Adrenal gland (tissue), 12 donors: ENCODE measurements around the gene NUFIP1. TPM values are rescaled to one million over a fixed set of nuclear protein-coding genes. Genes with fewer than 3 reads are reported as not detected.

Source experiments
- DNase-seq, 7 donors: peaks; one replicate each; pipeline ENCODE4 v3.0.0-alpha.2; 2019 to 2020
- H3K27ac ChIP-seq, 5 donors: fragments of 200-600 bp; sonication (generic) in 4 of 5; 1 replicate in 3 of 5; 2 replicates in 2 of 5; pipeline versions ENCODE4 v1.5.1 to v1.8.0; 2016 to 2020; ENCODE audit warnings: mild to moderate bottlenecking in 1 of 5
- H3K27me3 ChIP-seq: fragments of 200-600 bp; 2 replicates; pipeline ENCODE4 v1.8.0; 2021
- H3K36me3 ChIP-seq, 2 donors: fragments of 200-600 bp; replicated peaks in 1 of 2; 1 replicate in 1 of 2; 2 replicates in 1 of 2; pipeline versions ENCODE4 v1.5.1 to v1.8.0; 2018 to 2022
- H3K4me1 ChIP-seq, 2 donors: fragments of 200-600 bp; replicated peaks in 1 of 2; 1 replicate in 1 of 2; 2 replicates in 1 of 2; pipeline versions ENCODE4 v1.5.1 to v1.8.0; 2018 to 2021
- H3K4me3 ChIP-seq, 4 donors: fragments of 200-600 bp; sonication (generic) in 3 of 4; one replicate each; pipeline ENCODE4 v1.5.1; 2016 to 2018
- H3K9me3 ChIP-seq, 3 donors: fragments of 200-600 bp; sonication (generic) in 1 of 3; replicated peaks in 1 of 3; 1 replicate in 2 of 3; 2 replicates in 1 of 3; pipeline versions ENCODE4 v1.5.1 to v1.8.0; 2016 to 2021
- CTCF ChIP-seq, 6 experiments: fragments of 450-650 bp in 4 of 6; fragments of 200-600 bp in 2 of 6; sonication (generic) in 1 of 6; IDR thresholded peaks; 1 replicate in 5 of 6; 2 replicates in 1 of 6; pipeline versions ENCODE4 v1.5.1 to v1.8.0; 2016 to 2021; ENCODE audit warnings: antibody characterized with exemption in 6 of 6, mild to moderate bottlenecking in 2 of 6, moderate library complexity in 1 of 6
- POLR2A ChIP-seq, 2 donors: fragments of 450-650 bp; IDR thresholded peaks; one replicate each; pipeline ENCODE4 v1.6.1; 2017; ENCODE audit warnings: antibody characterized with exemption in 2 of 2, mild to moderate bottlenecking in 2 of 2, moderate library complexity in 1 of 2
- WGBS, 4 donors: extraction: QIAGEN DNeasy Blood & Tissue Kit in 2 of 4; methylation state at CpG; one replicate each; pipeline versions ENCODE4 v1.1.5 to v1.1.7; 2013 to 2017; 5-methylcytosine and 5-hydroxymethylcytosine counted together
- intact Hi-C, 2 donors: fragments of 100-400 bp; cut with DNase I; formaldehyde crosslinking; loops; one replicate each; pipeline versions ENCODE4 v1.14.1 to v1.15.0; 2022 to 2023
- polyA plus RNA-seq, 3 donors: library from polyadenylated mRNA; stranded (reverse); fragments of 200-250 nt in 2 of 3; fragments of 350-450 nt in 1 of 3; fragmentation: Illumina TruSeq in 1 of 3; extraction: RNeasy Lipid Tissue Mini Kit (QIAGEN cat#74804) in 1 of 3; gene quantifications; one replicate each; pipeline ENCODE4 v1.2.3, GENCODE V29; 2013 to 2014
- total RNA-seq, 9 donors: library from RNA; depleted of rRNA in 4 of 9; stranded (reverse); fragments of >200 nt in 4 of 9; fragments of 120-200 nt in 1 of 9; fragmentation: NEBNext Ultra II Directional in 1 of 9; extraction: Animal tissue kit (Norgen Biotek cat#: 25700) in 1 of 9; gene quantifications; one replicate each; pipeline versions ENCODE4 v1.1.0 to v1.2.4, GENCODE V29; 2013 to 2023
- donor health status: healthy with polysubstance abuse.
- donor health status: Bipolar disorder and iron deficiency.
- donor health status: DM: yes; HTN: yes; CAD: no.
- donor health status: DM: no; HTN: no; CAD: no.
- donor health status: DM: no; HTN: no; CAD: no.
- donor health status: DM: yes; HTN: yes; CAD: no.

NUFIP1 gene
- total and polyA plus RNA-seq, 12 donors = 0.79 to 9.3 (median 4.1) TPM

- Histone ChIP-seq H3K9me3 (no peaks in the 10 kb centered on the region), H3K4me3 (no peak overlapping the region), H3K27ac (no peak overlapping the region), H3K27me3 (no peaks in the 10 kb centered on the region), H3K4me1 (peaks cover 12 to 26% of the 10 kb centered on the region in 2 donors), H3K36me3 (no peaks in the 10 kb centered on the region)
- TF ChIP-seq CTCF (IDR thresholded peaks at IDR 0.05) (no peak), POLR2A (IDR thresholded peaks at IDR 0.05) (no peak)
- no peak for DNase-seq
- 77 to 83% (median 80%) methylated on average over 7 of the region's 7 CpGs for WGBS, 4 donors
- intact Hi-C loops = loop anchor here (5.0 to 10.0 kb wide), 2 partner anchors 485 to 487 kb away; no protein-coding TSS in a partner anchor
Measured at GRCh38 chr13:44971656-44972595, 17.3 kb downstream of the NUFIP1 start.

- Histone ChIP-seq H3K27me3 (no peaks in the 10 kb centered on the region), H3K4me1 (peaks cover 13 to 26% of the 10 kb centered on the region in 2 donors), H3K4me3 (no peak overlapping the region), H3K27ac (no peak overlapping the region), H3K9me3 (no peaks in the 10 kb centered on the region), H3K36me3 (peaks cover 0 to 9% of the 10 kb centered on the region in 2 donors)
- peak in 1 of 7 donors; percentile 33 for DNase-seq
- TF ChIP-seq CTCF (IDR thresholded peaks at IDR 0.05) = peak; percentile 70 to 88 (median 84)
- TF ChIP-seq POLR2A (IDR thresholded peaks at IDR 0.05) = no peak
- 48 to 55% (median 50%) methylated on average over 4 of the region's 4 CpGs for WGBS, 4 donors
- intact Hi-C loops = loop anchor here (5.0 to 10.0 kb wide), 3 partner anchors 43 to 485 kb away; no protein-coding TSS in a partner anchor
Measured at GRCh38 chr13:44969551-44970484, 19.5 kb downstream of the NUFIP1 start.

GRCh38 chr13:44968434-44968815 is 20.8 kb downstream of the NUFIP1 start:
- H3K36me3 ChIP-seq = peaks cover 0 to 16% of the 10 kb centered on the region in 2 donors
- H3K4me1 ChIP-seq = peaks cover 13 to 26% of the 10 kb centered on the region in 2 donors
- intact Hi-C loops = loop anchor here in 1 of 2 donors (5.0 kb wide), 1 partner anchor 41 kb away; no protein-coding TSS in a partner anchor
- no peak for TF ChIP-seq CTCF (IDR thresholded peaks at IDR 0.05)
- TF ChIP-seq POLR2A (IDR thresholded peaks at IDR 0.05) = no peak
- no peaks in the 10 kb centered on the region for H3K27me3 ChIP-seq
- DNase-seq = no peak
- no peaks in the 10 kb centered on the region for H3K9me3 ChIP-seq
- 56 to 70% (median 62%) methylated on average over 3 of the region's 3 CpGs for WGBS, 4 donors
- H3K27ac ChIP-seq = peak overlapping the region in 4 of 5 donors; percentile 12 to 74 (median 30)
- H3K4me3 ChIP-seq = no peak overlapping the region
